HUES48 (cell line): Measurements from ENCODE around the gene ATP5MC3.

ENCODE experiments used
- H3K27ac ChIP-seq: one replicate; pipeline ENCODE4 v1.7.0; 2013; ENCODE audit warnings: low read depth, low read length, inconsistent platforms
- H3K27me3 ChIP-seq: 2 replicates; pipeline ENCODE4 v1.6.1; 2013; ENCODE audit warnings: mild to moderate bottlenecking, low read length; ENCODE audit not compliant: control insufficient read depth, insufficient read depth
- H3K36me3 ChIP-seq: 2 replicates; pipeline ENCODE4 v1.6.1; 2013; ENCODE audit warnings: low read length; ENCODE audit not compliant: control insufficient read depth, insufficient read depth
- H3K4me1 ChIP-seq: 2 replicates; pipeline ENCODE4 v1.6.1; 2013; ENCODE audit warnings: mild to moderate bottlenecking, low read length; ENCODE audit not compliant: control insufficient read depth, insufficient read depth
- H3K4me3 ChIP-seq: 2 replicates; pipeline ENCODE4 v1.5.1; 2013; ENCODE audit warnings: mild to moderate bottlenecking, low read depth, low read length
- H3K9ac ChIP-seq: 2 replicates; pipeline ENCODE4 v1.6.1; 2013; ENCODE audit warnings: mild to moderate bottlenecking, low read depth, low read length, moderate library complexity
- H3K9me3 ChIP-seq: 2 replicates; pipeline ENCODE4 v1.6.1; 2013; ENCODE audit warnings: low read length; ENCODE audit not compliant: control insufficient read depth, insufficient read depth

Gene ATP5MC3

GRCh38 chr2:175188761-175189160, 7.3 kb upstream of the ATP5MC3 start:
- Histone ChIP-seq H3K27ac (no peak overlapping the region), H3K4me1 (no peaks in the 10 kb centered on the region), H3K9me3 (no peaks in the 10 kb centered on the region), H3K4me3 (no peak overlapping the region), H3K9ac (no peak overlapping the region), H3K36me3 (no peaks in the 10 kb centered on the region), H3K27me3 (no peaks in the 10 kb centered on the region)

- no peaks in the 10 kb centered on the region for H3K36me3 ChIP-seq
- no peak overlapping the region for H3K9ac ChIP-seq
- no peaks in the 10 kb centered on the region for H3K9me3 ChIP-seq
- H3K4me3 ChIP-seq, result no peak overlapping the region
- H3K27ac ChIP-seq, result no peak overlapping the region
- H3K4me1 ChIP-seq, result no peaks in the 10 kb centered on the region
- no peaks in the 10 kb centered on the region for H3K27me3 ChIP-seq
Measured at GRCh38 chr2:175187378-175187777, 5.9 kb upstream of the ATP5MC3 start.

GRCh38 chr2:175183674-175184073, 2.2 kb upstream of the ATP5MC3 start:
- peaks cover 10% of the 10 kb centered on the region for H3K4me1 ChIP-seq
- no peak overlapping the region for H3K9ac ChIP-seq
- H3K27me3 ChIP-seq, result no peaks in the 10 kb centered on the region
- H3K27ac ChIP-seq, result no peak overlapping the region
- no peak overlapping the region for H3K4me3 ChIP-seq
- no peaks in the 10 kb centered on the region for H3K9me3 ChIP-seq
- peaks cover 14% of the 10 kb centered on the region for H3K36me3 ChIP-seq

DNA sequence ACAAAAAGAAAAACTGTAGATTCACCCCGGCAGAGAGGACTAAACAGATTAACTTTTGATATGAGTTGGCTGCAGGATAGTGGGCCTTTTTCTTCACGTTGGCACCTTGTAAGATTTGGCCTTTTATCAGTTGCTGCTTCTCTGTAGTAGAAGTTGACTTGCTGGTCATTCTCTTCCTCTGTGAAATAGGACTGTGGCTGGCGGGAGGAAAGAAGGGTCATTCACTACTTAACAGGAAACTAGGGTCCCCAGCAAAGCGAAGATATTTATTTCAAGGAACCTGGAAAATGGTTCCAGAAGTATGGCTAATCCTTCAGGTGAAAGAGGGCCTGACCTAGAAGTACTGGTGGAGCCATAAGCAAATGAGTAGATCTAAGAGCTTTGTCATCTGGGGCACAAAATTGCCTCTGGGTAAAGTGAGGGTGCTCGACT, 383 bp upstream of the ATP5MC3 start:
- no peaks in the 10 kb centered on the region for H3K9me3 ChIP-seq
- peaks cover 31% of the 10 kb centered on the region for H3K36me3 ChIP-seq
- H3K27me3 ChIP-seq, result no peaks in the 10 kb centered on the region
- H3K9ac ChIP-seq, result peak overlapping the region; percentile 59
- peaks cover 10% of the 10 kb centered on the region for H3K4me1 ChIP-seq
- H3K27ac ChIP-seq, result peak overlapping the region; percentile 61
- H3K4me3 ChIP-seq, result peak overlapping the region; percentile 95

- Histone ChIP-seq H3K9me3 (no peaks in the 10 kb centered on the region), H3K27ac (peak overlapping the region; percentile 84), H3K4me1 (peaks cover 10% of the 10 kb centered on the region), H3K4me3 (peak overlapping the region; percentile 95), H3K27me3 (no peaks in the 10 kb centered on the region), H3K9ac (peak overlapping the region; percentile 84), H3K36me3 (peaks cover 41% of the 10 kb centered on the region)
Measured at GRCh38 chr2:175180701-175181103, 808 bp downstream of the ATP5MC3 start.

- no peak overlapping the region for H3K9ac ChIP-seq
- no peaks in the 10 kb centered on the region for H3K9me3 ChIP-seq
- no peak overlapping the region for H3K4me3 ChIP-seq
- no peaks in the 10 kb centered on the region for H3K27me3 ChIP-seq
- peaks cover 50% of the 10 kb centered on the region for H3K36me3 ChIP-seq
- peaks cover 4% of the 10 kb centered on the region; the same call in 1 of the 2 replicates for H3K4me1 ChIP-seq
- H3K27ac ChIP-seq, result no peak overlapping the region
Measured at GRCh38 chr2:175176624-175177023, 4.9 kb downstream of the ATP5MC3 start.

DNA sequence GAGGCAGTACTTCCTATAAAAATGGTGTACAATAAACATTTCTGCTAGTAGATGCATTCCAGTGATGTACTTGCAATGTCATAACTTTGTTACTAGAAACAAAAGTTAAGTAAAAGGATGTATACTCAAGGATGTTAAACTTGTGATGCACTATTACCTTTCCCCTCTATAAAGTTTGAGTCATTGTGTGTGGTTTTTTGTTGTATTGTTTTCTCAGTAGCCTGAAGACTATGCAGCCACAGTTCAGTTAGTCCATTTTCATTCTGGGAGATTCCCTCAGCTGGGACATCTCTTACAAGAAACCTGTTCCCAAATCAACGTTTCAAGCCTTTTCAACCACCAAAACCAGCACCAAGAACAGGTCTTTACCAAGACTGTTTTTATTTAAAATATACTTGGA, 5.6 kb downstream of the ATP5MC3 start:
- Histone ChIP-seq H3K4me1 (peaks cover 4% of the 10 kb centered on the region; the same call in 1 of the 2 replicates), H3K9me3 (no peaks in the 10 kb centered on the region), H3K9ac (no peak overlapping the region), H3K36me3 (peaks cover 50% of the 10 kb centered on the region), H3K4me3 (no peak overlapping the region), H3K27me3 (no peaks in the 10 kb centered on the region), H3K27ac (no peak overlapping the region)

DNA sequence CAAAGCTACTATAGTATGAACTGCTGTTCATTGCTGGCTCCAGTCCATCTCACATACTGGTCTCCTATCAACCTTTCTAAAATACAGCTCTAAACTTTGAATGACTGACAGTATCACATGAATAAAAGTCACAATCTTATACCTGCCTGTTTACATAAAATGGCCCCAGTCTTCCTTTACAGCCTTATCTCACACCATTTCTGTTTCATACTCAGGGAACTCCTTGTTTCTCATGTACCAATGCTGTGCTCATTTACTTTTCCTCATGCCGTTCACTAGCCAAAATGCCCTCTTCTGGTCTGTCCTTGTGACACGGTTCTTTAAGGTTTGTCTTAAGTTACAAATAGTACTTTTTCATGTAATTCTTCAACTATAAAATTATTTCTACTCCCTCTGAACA, 6.2 kb downstream of the ATP5MC3 start:
- no peak overlapping the region for H3K9ac ChIP-seq
- H3K4me3 ChIP-seq, result no peak overlapping the region
- H3K9me3 ChIP-seq, result no peaks in the 10 kb centered on the region
- H3K27ac ChIP-seq, result no peak overlapping the region
- peaks cover 3% of the 10 kb centered on the region; the same call in 1 of the 2 replicates for H3K4me1 ChIP-seq
- H3K36me3 ChIP-seq, result peaks cover 50% of the 10 kb centered on the region
- no peaks in the 10 kb centered on the region for H3K27me3 ChIP-seq

DNA sequence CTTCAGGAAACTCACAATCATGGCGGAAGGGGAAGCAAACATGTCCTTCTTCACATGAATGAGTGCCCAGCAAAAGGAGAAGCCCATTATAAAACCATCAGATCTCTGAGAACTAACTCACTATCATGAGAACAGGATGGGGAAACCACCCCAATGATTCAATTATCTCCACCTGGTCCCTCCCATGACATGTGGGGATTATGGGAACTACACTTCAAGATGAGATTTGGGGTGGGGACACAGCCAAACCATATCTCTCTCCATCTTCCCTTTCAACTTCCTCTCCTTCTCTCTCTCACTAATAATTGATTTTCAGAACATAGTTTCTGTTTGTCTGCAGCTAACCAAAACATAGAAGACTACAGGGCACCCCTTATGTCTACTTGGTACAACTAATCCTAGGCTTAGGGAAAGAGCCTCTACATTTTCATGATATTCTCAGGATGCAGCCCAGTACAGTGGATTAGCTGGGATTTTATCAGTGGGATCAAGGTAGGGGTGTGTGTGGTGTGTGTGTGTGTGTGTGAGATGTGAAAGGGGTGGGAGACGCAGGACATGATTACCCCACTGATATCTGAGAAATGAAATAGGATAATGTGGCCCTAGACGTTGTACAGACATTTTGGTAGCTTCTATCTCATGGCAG, 10.7 kb downstream of the ATP5MC3 start:
- no peak overlapping the region for H3K9ac ChIP-seq
- no peaks in the 10 kb centered on the region for H3K27me3 ChIP-seq
- no peaks in the 10 kb centered on the region for H3K9me3 ChIP-seq
- no peak overlapping the region for H3K27ac ChIP-seq
- H3K36me3 ChIP-seq, result 0 out of 2 replicates have a peak, but pooled peaks cover 9% of the 10 kb centered on the region
- peaks cover 8% of the 10 kb centered on the region for H3K4me1 ChIP-seq
- no peak overlapping the region for H3K4me3 ChIP-seq

GRCh38 chr2:175169191-175169590, 12.3 kb downstream of the ATP5MC3 start:
- Histone ChIP-seq H3K9me3 (no peaks in the 10 kb centered on the region), H3K27ac (peak overlapping the region; percentile 88), H3K27me3 (no peaks in the 10 kb centered on the region), H3K4me1 (peaks cover 8% of the 10 kb centered on the region), H3K9ac (no peak overlapping the region), H3K36me3 (no peaks in the 10 kb centered on the region), H3K4me3 (peak overlapping the region; percentile 86)

DNA sequence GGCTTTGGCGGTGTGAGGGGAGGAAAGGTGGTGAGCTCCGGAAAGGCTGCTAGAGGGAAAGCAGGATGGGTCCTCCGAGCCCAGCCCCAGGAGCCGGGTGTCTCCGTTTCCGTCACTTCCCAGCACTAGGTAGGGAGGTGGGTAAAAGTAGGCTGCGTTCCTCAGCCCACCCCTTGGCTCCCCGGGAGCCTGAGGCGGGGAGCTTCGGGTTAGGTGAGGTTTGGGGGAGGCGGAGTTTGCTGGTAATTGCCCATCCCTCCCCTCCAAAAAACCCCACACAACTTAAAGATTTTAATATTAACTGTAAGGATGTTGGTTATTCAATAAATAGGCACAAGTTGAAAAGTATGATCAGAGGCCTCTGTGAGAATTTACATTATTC, 13.0 kb downstream of the ATP5MC3 start:
- peaks cover 8% of the 10 kb centered on the region for H3K4me1 ChIP-seq
- H3K9ac ChIP-seq, result peak overlapping the region; percentile 87
- H3K27ac ChIP-seq, result peak overlapping the region; percentile 88
- no peaks in the 10 kb centered on the region for H3K9me3 ChIP-seq
- H3K4me3 ChIP-seq, result peak overlapping the region; percentile 86
- H3K27me3 ChIP-seq, result no peaks in the 10 kb centered on the region
- H3K36me3 ChIP-seq, result no peaks in the 10 kb centered on the region
